Measurements from ENCODE around the gene TSPAN3.

GRCh38 chr15:77042245-77042919 is 28.5 kb downstream of the TSPAN3 start:
- TF ChIP-seq CTCF (IDR thresholded peaks at IDR 0.05; ENCODE audit: low read depth, low read length) = no peak
- no peak for TF ChIP-seq POLR2A (IDR thresholded peaks at IDR 0.05; ENCODE audit: extremely low read depth, insufficient read length)
